H9 (cell line): Measurements from ENCODE around the gene SPHK1. TPM values are rescaled to one million over a fixed set of nuclear protein-coding genes. Genes with fewer than 3 reads are reported as not detected.

Experiments
- DNase-seq: peaks from one replicate; pipeline ENCODE4 v3.0.0-alpha.2; 2017
- H2AFZ ChIP-seq: one replicate; pipeline ENCODE4 v1.6.1; 2013; ENCODE audit warnings: mild to moderate bottlenecking, low read length, control low read depth, moderate library complexity
- H2AK5ac ChIP-seq: 2 replicates; pipeline ENCODE4 v1.6.1; 2013; ENCODE audit warnings: low read length, control low read depth, mixed read lengths; ENCODE audit not compliant: insufficient read length
- H2BK120ac ChIP-seq: one replicate; pipeline ENCODE4 v1.6.1; 2013; ENCODE audit warnings: low read depth, mild to moderate bottlenecking, low read length, control low read depth, inconsistent platforms; ENCODE audit not compliant: poor library complexity, severe bottlenecking
- H2BK12ac ChIP-seq: 2 replicates; pipeline ENCODE4 v1.6.1; 2013; ENCODE audit warnings: low read length, control low read depth, mixed read lengths, low read depth; ENCODE audit not compliant: insufficient read length
- H2BK15ac ChIP-seq: 2 replicates; pipeline ENCODE4 v1.6.1; 2013; ENCODE audit warnings: low read depth, low read length, control low read depth
- H2BK20ac ChIP-seq: one replicate; pipeline ENCODE4 v1.6.1; 2013; ENCODE audit warnings: low read depth, mild to moderate bottlenecking, low read length, control low read depth, inconsistent platforms; ENCODE audit not compliant: poor library complexity, severe bottlenecking
- H2BK5ac ChIP-seq: 2 replicates; pipeline ENCODE4 v1.6.1; 2013; ENCODE audit warnings: low read length, control low read depth, mixed read lengths; ENCODE audit not compliant: insufficient read length
- H3K14ac ChIP-seq: 2 replicates; pipeline ENCODE4 v1.6.1; 2013; ENCODE audit warnings: low read length, control low read depth; ENCODE audit not compliant: insufficient read depth
- H3K18ac ChIP-seq: 2 replicates; pipeline ENCODE4 v1.6.1; 2013; ENCODE audit warnings: low read depth, mild to moderate bottlenecking, mixed read lengths, low read length, control low read depth; ENCODE audit not compliant: insufficient read length
- H3K23ac ChIP-seq: 2 replicates; pipeline ENCODE4 v1.6.1; 2013; ENCODE audit warnings: low read length, control low read depth, mixed read lengths, low read depth; ENCODE audit not compliant: insufficient read length
- H3K23me2 ChIP-seq: 2 replicates; pipeline ENCODE4 v1.6.1; 2013; ENCODE audit warnings: low read depth, mild to moderate bottlenecking, mixed read lengths, low read length, control low read depth; ENCODE audit not compliant: insufficient read length, poor library complexity, severe bottlenecking
- H3K27ac ChIP-seq: 2 replicates; pipeline ENCODE4 v1.5.1; 2013; ENCODE audit warnings: low read length, control low read depth, mixed read lengths, low read depth; ENCODE audit not compliant: insufficient read length
- H3K27me3 ChIP-seq: 2 replicates; pipeline ENCODE4 v1.6.1; 2013; ENCODE audit warnings: low read length, control low read depth, inconsistent platforms; ENCODE audit not compliant: insufficient read depth
- H3K4ac ChIP-seq: 2 replicates; pipeline ENCODE4 v1.6.1; 2013; ENCODE audit warnings: low read depth, mild to moderate bottlenecking, control low read depth, inconsistent platforms, low read length, moderate library complexity
- H3K4me1 ChIP-seq: 2 replicates; pipeline ENCODE4 v1.6.1; 2013; ENCODE audit warnings: low read length, control low read depth, inconsistent platforms; ENCODE audit not compliant: insufficient read depth
- H3K4me2 ChIP-seq: 2 replicates; pipeline ENCODE4 v1.6.1; 2013; ENCODE audit warnings: low read length, control low read depth, mixed read lengths; ENCODE audit not compliant: insufficient read length, insufficient read depth
- H3K56ac ChIP-seq: 2 replicates; pipeline ENCODE4 v1.6.1; 2013; ENCODE audit warnings: low read depth, mild to moderate bottlenecking, mixed read lengths, low read length, control low read depth; ENCODE audit not compliant: insufficient read length
- H3K79me1 ChIP-seq: 2 replicates; pipeline ENCODE4 v1.6.1; 2013; ENCODE audit warnings: low read depth, mild to moderate bottlenecking, moderate library complexity, low read length, control low read depth, inconsistent platforms; ENCODE audit not compliant: insufficient read depth, poor library complexity, severe bottlenecking
- H3K79me2 ChIP-seq: 2 replicates; pipeline ENCODE4 v1.6.1; 2013; ENCODE audit warnings: low read length, control low read depth, inconsistent platforms; ENCODE audit not compliant: insufficient read depth
- H3K9ac ChIP-seq: 2 replicates; pipeline ENCODE4 v1.6.1; 2013; ENCODE audit warnings: low read length, control low read depth, mixed read lengths; ENCODE audit not compliant: insufficient read length; ENCODE audit errors: extremely low read depth
- H3K9me3 ChIP-seq: one replicate; pipeline ENCODE4 v1.6.1; 2013; ENCODE audit warnings: low read depth, low read length, inconsistent platforms; ENCODE audit not compliant: control insufficient read depth
- H3T11ph ChIP-seq: one replicate; pipeline ENCODE4 v1.6.1; 2013; ENCODE audit warnings: mild to moderate bottlenecking, low read length, control low read depth, inconsistent platforms
- H4K20me1 ChIP-seq: one replicate; pipeline ENCODE4 v1.6.1; 2013; ENCODE audit not compliant: control insufficient read depth, insufficient read length, insufficient read depth
- H4K5ac ChIP-seq: 2 replicates; pipeline ENCODE4 v1.6.1; 2013; ENCODE audit warnings: low read depth, mild to moderate bottlenecking, mixed read lengths, low read length, control low read depth; ENCODE audit not compliant: insufficient read length
- H4K8ac ChIP-seq: replicated peaks from 2 replicates; pipeline ENCODE4 v1.6.1; 2013; ENCODE audit warnings: low read length, control low read depth, mixed read lengths, low read depth; ENCODE audit not compliant: insufficient read length
- H4K91ac ChIP-seq: 2 replicates; pipeline ENCODE4 v1.6.1; 2013; ENCODE audit warnings: low read depth, mild to moderate bottlenecking, moderate library complexity, mixed read lengths, low read length, control low read depth; ENCODE audit not compliant: insufficient read length
- H3K27ac Mint-ChIP-seq, 3 experiments: 2 replicates in 2 of 3; 3 replicates in 1 of 3; pipeline ENCODE4 v1.8.0; 2020 to 2021; ENCODE audit warnings: mixed read lengths in 3 of 3, mild to moderate bottlenecking in 1 of 3, moderate library complexity in 1 of 3
- H3K27me3 Mint-ChIP-seq: 2 replicates; pipeline ENCODE4 v1.8.0; 2021; ENCODE audit warnings: low read depth, mild to moderate bottlenecking, moderate library complexity, mixed read lengths
- H3K36me3 Mint-ChIP-seq, 3 experiments: 2 replicates in 2 of 3; 3 replicates in 1 of 3; pipeline ENCODE4 v1.8.0; 2020 to 2021; ENCODE audit warnings: low read depth in 3 of 3, mixed read lengths in 3 of 3; ENCODE audit not compliant: insufficient read depth in 1 of 3
- H3K4me1 Mint-ChIP-seq, 2 experiments: 2 replicates each; pipeline ENCODE4 v1.8.0; 2020; ENCODE audit warnings: mixed read lengths in 2 of 2
- H3K4me3 Mint-ChIP-seq, 2 experiments: 2 replicates in 1 of 2; 3 replicates in 1 of 2; pipeline ENCODE4 v1.8.0; 2020 to 2021; ENCODE audit warnings: mild to moderate bottlenecking in 2 of 2, mixed read lengths in 2 of 2, moderate library complexity in 1 of 2
- H3K9me3 Mint-ChIP-seq, 2 experiments: 2 replicates in 1 of 2; 3 replicates in 1 of 2; pipeline ENCODE4 v1.8.0; 2020; ENCODE audit warnings: mild to moderate bottlenecking in 2 of 2, mixed read lengths in 2 of 2, moderate library complexity in 1 of 2
- CTCF ChIP-seq: fragments of 200-600 bp; sonication (generic); conservative IDR thresholded peaks from 3 replicates; pipeline ENCODE4 v1.8.0; 2021; ENCODE audit warnings: antibody characterized with exemption, mild to moderate bottlenecking
- WGBS: extraction: QIAGEN DNeasy Blood & Tissue Kit; methylation state at CpG from one replicate; pipeline ENCODE4 v1.1.7; 2013; ENCODE audit warnings: missing lambda C conversion rate, low lambda C conversion rate, mixed read lengths; ENCODE audit not compliant: insufficient read length; ENCODE audit errors: extremely low coverage; 5-methylcytosine and 5-hydroxymethylcytosine counted together
- total RNA-seq: library from RNA; stranded (reverse); gene quantifications from 2 replicates; pipeline ENCODE4 v1.2.1, GENCODE V29; 2021

The SPHK1 gene
- total RNA-seq, 1 experiment from 2014 or later = 1.4 TPM

GRCh38 chr17:76379275-76379641 is 5.2 kb upstream of the SPHK1 start:
- Histone ChIP-seq H3T11ph (no peak overlapping the region), H2AK5ac (no peak overlapping the region), H2BK5ac (no peak overlapping the region), H4K91ac (no peak overlapping the region), H3K27me3 (peaks cover 5% of the 10 kb centered on the region; the same call in 1 of the 2 replicates), H3K18ac (no peak overlapping the region), H4K5ac (no peak overlapping the region), H3K23ac (no peak overlapping the region), H3K4me1 (0 out of 2 replicates have a peak, but pooled peaks cover 2% of the 10 kb centered on the region), H3K56ac (no peak overlapping the region), H2BK120ac (no peak overlapping the region), H2BK15ac (no peak overlapping the region), H3K4ac (no peak overlapping the region), H3K4me2 (no peak overlapping the region), H3K23me2 (peaks cover 14% of the 10 kb centered on the region), H2BK20ac (no peak overlapping the region), H3K14ac (no peak overlapping the region), H3K27ac (no peak overlapping the region), H3K79me2 (no peaks in the 10 kb centered on the region), H4K8ac (no peak overlapping the region), H3K9me3 (no peaks in the 10 kb centered on the region), H4K20me1 (no peaks in the 10 kb centered on the region), H2BK12ac (no peak overlapping the region), H3K79me1 (no peaks in the 10 kb centered on the region), H2AFZ (no peak overlapping the region), H3K9ac (no peak overlapping the region)
- Mint-ChIP-seq H3K4me1 (peaks cover 13 to 20% of the 10 kb centered on the region in 2 experiments), H3K9me3 (no peaks in the 10 kb centered on the region; a peak in 2 of 5 replicates), H3K27me3 (peaks cover 45% of the 10 kb centered on the region), H3K27ac (no peak overlapping the region; a peak in 1 of 7 replicates), H3K4me3 (no peak overlapping the region), H3K36me3 (no peaks in the 10 kb centered on the region; a peak in 1 of 7 replicates)
- TF ChIP-seq CTCF = no peak
- no CpG with 5 or more reads among the region's 11 CpGs for WGBS
- DNase-seq = no peak
